GDM1 (cell line): ENCODE data around the gene MUSTN1.

Source experiments
- DNase-seq: peaks from one replicate; lab custom pipeline; 2025; lab: John Stamatoyannopoulos, UW

Gene MUSTN1

GRCh38 chr3:52852419-52852818 lies 17.6 kb upstream of the MUSTN1 start:
- DNase-seq = no peak

GRCh38 chr3:52851348-52851747 lies 16.5 kb upstream of the MUSTN1 start:
- DNase-seq = no peak

- no peak for DNase-seq
Measured at GRCh38 chr3:52849656-52850055, 14.8 kb upstream of the MUSTN1 start.

GRCh38 chr3:52848617-52849016 lies 13.8 kb upstream of the MUSTN1 start:
- no peak for DNase-seq

GRCh38 chr3:52847726-52848125 lies 12.9 kb upstream of the MUSTN1 start:
- DNase-seq = no peak

GRCh38 chr3:52847241-52847640 lies 12.4 kb upstream of the MUSTN1 start:
- DNase-seq = no peak

- DNase-seq = no peak
Measured at GRCh38 chr3:52846432-52846965, 11.7 kb upstream of the MUSTN1 start.

GRCh38 chr3:52845691-52846431 lies 11.0 kb upstream of the MUSTN1 start:
- no peak for DNase-seq

GRCh38 chr3:52845157-52845556 lies 10.3 kb upstream of the MUSTN1 start:
- no peak for DNase-seq

- no peak for DNase-seq
Measured at GRCh38 chr3:52844290-52844975, 9.6 kb upstream of the MUSTN1 start.

- DNase-seq = no peak
Measured at GRCh38 chr3:52843881-52844280, 9.1 kb upstream of the MUSTN1 start.

- DNase-seq = no peak
Measured at GRCh38 chr3:52843108-52843865, 8.5 kb upstream of the MUSTN1 start.

GRCh38 chr3:52842424-52842823 lies 7.6 kb upstream of the MUSTN1 start:
- DNase-seq = no peak

GRCh38 chr3:52841981-52842340 lies 7.1 kb upstream of the MUSTN1 start:
- no peak for DNase-seq

- no peak for DNase-seq
Measured at GRCh38 chr3:52841211-52841980, 6.6 kb upstream of the MUSTN1 start.

- DNase-seq = no peak
Measured at GRCh38 chr3:52839892-52840545, 5.2 kb upstream of the MUSTN1 start.

- DNase-seq = no peak
Measured at GRCh38 chr3:52839268-52839575, 4.4 kb upstream of the MUSTN1 start.

- DNase-seq = no peak
Measured at GRCh38 chr3:52838561-52839267, 3.9 kb upstream of the MUSTN1 start.

- DNase-seq = no peak
Measured at GRCh38 chr3:52836986-52837385, 2.2 kb upstream of the MUSTN1 start.

- no peak for DNase-seq
Measured at GRCh38 chr3:52836471-52836845, 1.6 kb upstream of the MUSTN1 start.
